Gastroesophageal sphincter (tissue), 3 donors: ENCODE data around the gene KRTAP5-6.

ENCODE experiments used
- EP300 ChIP-seq: sonication (generic); formaldehyde crosslinking; IDR thresholded peaks from one replicate; pipeline ENCODE4 v1.6.1; 2017; ENCODE audit warnings: antibody characterized with exemption, mild to moderate bottlenecking
- POLR2A ChIP-seq, 2 donors: fragments of 450-650 bp; IDR thresholded peaks; one replicate each; pipeline ENCODE4 v1.6.1; 2017; ENCODE audit warnings: antibody characterized with exemption in 2 of 2, mild to moderate bottlenecking in 2 of 2, moderate library complexity in 1 of 2
- POLR2AphosphoS5 ChIP-seq: sonication (generic); formaldehyde crosslinking; IDR thresholded peaks from one replicate; pipeline ENCODE4 v1.6.1; 2017; ENCODE audit warnings: antibody characterized with exemption
- TF ChIP-seq, protein P1 (sequence below), 4 experiments: fragments of 200-600 bp in 2 of 4; fragments of 450-650 bp in 2 of 4; sonication (generic) in 1 of 4; IDR thresholded peaks; one replicate each; pipeline ENCODE4 v1.5.1; 2017 to 2019; ENCODE audit warnings: antibody characterized with exemption in 4 of 4, mild to moderate bottlenecking in 2 of 4, moderate library complexity in 2 of 4

DNA sequence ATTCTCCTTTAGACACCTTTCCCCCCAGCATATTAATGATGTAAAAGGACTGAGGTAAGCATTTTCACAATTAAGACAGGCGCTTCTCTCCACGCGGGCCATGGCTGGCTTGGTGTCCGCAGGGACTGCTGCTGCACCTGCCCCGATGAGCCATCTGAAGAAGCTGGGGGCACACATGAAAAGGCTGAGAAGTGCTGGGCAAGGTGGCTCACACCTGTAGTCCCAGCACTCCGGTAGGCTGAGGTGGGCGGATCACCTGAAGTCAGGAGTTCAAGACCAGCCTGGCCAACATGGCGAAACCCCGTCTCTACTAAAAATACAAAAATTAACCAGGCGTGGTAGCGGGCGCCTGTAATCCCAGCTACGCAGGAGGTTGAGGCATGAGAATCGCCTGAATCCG is 21.3 kb downstream of the KRTAP5-6 start:
- TF ChIP-seq, protein P1, sequence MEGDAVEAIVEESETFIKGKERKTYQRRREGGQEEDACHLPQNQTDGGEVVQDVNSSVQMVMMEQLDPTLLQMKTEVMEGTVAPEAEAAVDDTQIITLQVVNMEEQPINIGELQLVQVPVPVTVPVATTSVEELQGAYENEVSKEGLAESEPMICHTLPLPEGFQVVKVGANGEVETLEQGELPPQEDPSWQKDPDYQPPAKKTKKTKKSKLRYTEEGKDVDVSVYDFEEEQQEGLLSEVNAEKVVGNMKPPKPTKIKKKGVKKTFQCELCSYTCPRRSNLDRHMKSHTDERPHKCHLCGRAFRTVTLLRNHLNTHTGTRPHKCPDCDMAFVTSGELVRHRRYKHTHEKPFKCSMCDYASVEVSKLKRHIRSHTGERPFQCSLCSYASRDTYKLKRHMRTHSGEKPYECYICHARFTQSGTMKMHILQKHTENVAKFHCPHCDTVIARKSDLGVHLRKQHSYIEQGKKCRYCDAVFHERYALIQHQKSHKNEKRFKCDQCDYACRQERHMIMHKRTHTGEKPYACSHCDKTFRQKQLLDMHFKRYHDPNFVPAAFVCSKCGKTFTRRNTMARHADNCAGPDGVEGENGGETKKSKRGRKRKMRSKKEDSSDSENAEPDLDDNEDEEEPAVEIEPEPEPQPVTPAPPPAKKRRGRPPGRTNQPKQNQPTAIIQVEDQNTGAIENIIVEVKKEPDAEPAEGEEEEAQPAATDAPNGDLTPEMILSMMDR (IDR thresholded peaks at IDR 0.05), result no peak
- TF ChIP-seq POLR2A (IDR thresholded peaks at IDR 0.05) (no peak), POLR2AphosphoS5 (no peak), EP300 (no peak)
